ENCODE results near the gene ARHGAP42. TPM values are rescaled to one million over a fixed set of nuclear protein-coding genes. Genes with fewer than 3 reads are reported as not detected.
"Not testable (repeated sequence)": the region's sequence is repeated elsewhere in the genome, so short reads cannot be mapped to it uniquely, and the experiment has no call there.

ARHGAP42 gene
- total RNA-seq (2014; rRNA removed; shearing (Covaris generic)): 21.5 and 23.1 TPM in 2 replicates

GRCh38 chr11:100687054-100687629 lies at the start of gene ARHGAP42:
TSS of gene ARHGAP42 (plus strand) at chr11:100687288. CDS start at chr11:100687679, 391 bp downstream.
- Histone ChIP-seq H3K4me3 (ENCODE audit: insufficient read depth, low read depth, low read length) (peak within 1 kb of the TSS; percentile 83), H3K27me3 (ENCODE audit: control insufficient read depth, insufficient read depth, low read length) (no peaks in the 10 kb centered on the region), H3K36me3 (replicated peaks; ENCODE audit: control insufficient read depth, insufficient read depth, low read length) (no peaks in the 10 kb centered on the region)
- DNase-seq: peak; percentile 93

GRCh38 chr11:100637706-100638105 lies 49.4 kb upstream of the ARHGAP42 start:
- Histone ChIP-seq H3K36me3 (replicated peaks; ENCODE audit: control insufficient read depth, insufficient read depth, low read length) (no peaks in the 10 kb centered on the region), H3K27me3 (ENCODE audit: control insufficient read depth, insufficient read depth, low read length) (no peaks in the 10 kb centered on the region), H3K4me3 (ENCODE audit: insufficient read depth, low read depth, low read length) (no peak overlapping the region)
- DNase-seq: no peak

- Histone ChIP-seq H3K4me3 (ENCODE audit: insufficient read depth, low read depth, low read length) (no peak overlapping the region), H3K36me3 (replicated peaks; ENCODE audit: control insufficient read depth, insufficient read depth, low read length) (no peaks in the 10 kb centered on the region), H3K27me3 (ENCODE audit: control insufficient read depth, insufficient read depth, low read length) (no peaks in the 10 kb centered on the region)
- no peak for DNase-seq
These were observed 48.4 kb upstream of the ARHGAP42 start for GRCh38 chr11:100638648-100639047.

- no peaks in the 10 kb centered on the region for H3K36me3 ChIP-seq (replicated peaks; ENCODE audit: control insufficient read depth, insufficient read depth, low read length)
- H3K4me3 ChIP-seq (ENCODE audit: insufficient read depth, low read depth, low read length): no peak overlapping the region
- H3K27me3 ChIP-seq (ENCODE audit: control insufficient read depth, insufficient read depth, low read length): no peaks in the 10 kb centered on the region
- DNase-seq: no peak
These were observed 47.9 kb upstream of the ARHGAP42 start for GRCh38 chr11:100639140-100639539.

GRCh38 chr11:100640071-100640470 lies 47.0 kb upstream of the ARHGAP42 start:
- DNase-seq: no peak
- H3K36me3 ChIP-seq (replicated peaks; ENCODE audit: control insufficient read depth, insufficient read depth, low read length): no peaks in the 10 kb centered on the region
- H3K4me3 ChIP-seq (ENCODE audit: insufficient read depth, low read depth, low read length): no peak overlapping the region
- H3K27me3 ChIP-seq (ENCODE audit: control insufficient read depth, insufficient read depth, low read length): no peaks in the 10 kb centered on the region

GRCh38 chr11:100640646-100641045 lies 46.4 kb upstream of the ARHGAP42 start:
- no peak for DNase-seq
- no peaks in the 10 kb centered on the region for H3K27me3 ChIP-seq (ENCODE audit: control insufficient read depth, insufficient read depth, low read length)
- H3K36me3 ChIP-seq (replicated peaks; ENCODE audit: control insufficient read depth, insufficient read depth, low read length): no peaks in the 10 kb centered on the region
- H3K4me3 ChIP-seq (ENCODE audit: insufficient read depth, low read depth, low read length): no peak overlapping the region

GRCh38 chr11:100641456-100641855 lies 45.6 kb upstream of the ARHGAP42 start:
- no peak for DNase-seq
- Histone ChIP-seq H3K4me3 (ENCODE audit: insufficient read depth, low read depth, low read length) (no peak overlapping the region), H3K36me3 (replicated peaks; ENCODE audit: control insufficient read depth, insufficient read depth, low read length) (no peaks in the 10 kb centered on the region), H3K27me3 (ENCODE audit: control insufficient read depth, insufficient read depth, low read length) (no peaks in the 10 kb centered on the region)

GRCh38 chr11:100646545-100646944 lies 40.5 kb upstream of the ARHGAP42 start:
- DNase-seq: no peak
- H3K4me3 ChIP-seq (ENCODE audit: insufficient read depth, low read depth, low read length): no peak overlapping the region
- no peaks in the 10 kb centered on the region for H3K36me3 ChIP-seq (replicated peaks; ENCODE audit: control insufficient read depth, insufficient read depth, low read length)
- no peaks in the 10 kb centered on the region for H3K27me3 ChIP-seq (ENCODE audit: control insufficient read depth, insufficient read depth, low read length)

GRCh38 chr11:100647861-100648260 lies 39.2 kb upstream of the ARHGAP42 start:
- H3K36me3 ChIP-seq (replicated peaks; ENCODE audit: control insufficient read depth, insufficient read depth, low read length): no peaks in the 10 kb centered on the region
- DNase-seq: no peak
- no peak overlapping the region for H3K4me3 ChIP-seq (ENCODE audit: insufficient read depth, low read depth, low read length)
- H3K27me3 ChIP-seq (ENCODE audit: control insufficient read depth, insufficient read depth, low read length): no peaks in the 10 kb centered on the region

GRCh38 chr11:100663583-100663982 lies 23.5 kb upstream of the ARHGAP42 start:
- Histone ChIP-seq H3K36me3 (replicated peaks; ENCODE audit: control insufficient read depth, insufficient read depth, low read length) (no peaks in the 10 kb centered on the region), H3K27me3 (ENCODE audit: control insufficient read depth, insufficient read depth, low read length) (no peaks in the 10 kb centered on the region; the same call in 1 of the 2 replicates)
- no peak for DNase-seq

GRCh38 chr11:100663996-100664395 lies 23.1 kb upstream of the ARHGAP42 start:
- H3K36me3 ChIP-seq (replicated peaks; ENCODE audit: control insufficient read depth, insufficient read depth, low read length): no peaks in the 10 kb centered on the region
- no peaks in the 10 kb centered on the region; the same call in 1 of the 2 replicates for H3K27me3 ChIP-seq (ENCODE audit: control insufficient read depth, insufficient read depth, low read length)
- no peak for DNase-seq
- no peak overlapping the region for H3K4me3 ChIP-seq (ENCODE audit: insufficient read depth, low read depth, low read length)

More at GRCh38 chr11:100663583-100663982, 23.5 kb upstream of the ARHGAP42 start:
- H3K4me3 ChIP-seq (ENCODE audit: insufficient read depth, low read depth, low read length): no peak overlapping the region

GRCh38 chr11:100666816-100667215 lies 20.3 kb upstream of the ARHGAP42 start:
- not testable (repeated sequence) for H3K27me3 ChIP-seq (ENCODE audit: control insufficient read depth, insufficient read depth, low read length)

GRCh38 chr11:100667449-100667848 lies 19.6 kb upstream of the ARHGAP42 start:
- DNase-seq: no peak
- Histone ChIP-seq H3K27me3 (ENCODE audit: control insufficient read depth, insufficient read depth, low read length) (no peaks in the 10 kb centered on the region; the same call in 1 of the 2 replicates), H3K4me3 (ENCODE audit: insufficient read depth, low read depth, low read length) (no peak overlapping the region), H3K36me3 (replicated peaks; ENCODE audit: control insufficient read depth, insufficient read depth, low read length) (no peaks in the 10 kb centered on the region)

More at GRCh38 chr11:100666816-100667215, 20.3 kb upstream of the ARHGAP42 start:
- not testable (repeated sequence) for H3K4me3 ChIP-seq (ENCODE audit: insufficient read depth, low read depth, low read length); DNase-seq; H3K36me3 ChIP-seq (replicated peaks; ENCODE audit: control insufficient read depth, insufficient read depth, low read length)

GRCh38 chr11:100670140-100670539 lies 16.9 kb upstream of the ARHGAP42 start:
- Histone ChIP-seq H3K4me3 (ENCODE audit: insufficient read depth, low read depth, low read length) (no peak overlapping the region), H3K27me3 (ENCODE audit: control insufficient read depth, insufficient read depth, low read length) (no peaks in the 10 kb centered on the region; the same call in 1 of the 2 replicates), H3K36me3 (replicated peaks; ENCODE audit: control insufficient read depth, insufficient read depth, low read length) (no peaks in the 10 kb centered on the region)
- no peak for DNase-seq

- no peak for DNase-seq
- no peaks in the 10 kb centered on the region; the same call in 1 of the 2 replicates for H3K27me3 ChIP-seq (ENCODE audit: control insufficient read depth, insufficient read depth, low read length)
- H3K36me3 ChIP-seq (replicated peaks; ENCODE audit: control insufficient read depth, insufficient read depth, low read length): no peaks in the 10 kb centered on the region
- H3K4me3 ChIP-seq (ENCODE audit: insufficient read depth, low read depth, low read length): no peak overlapping the region
These were observed 15.6 kb upstream of the ARHGAP42 start for GRCh38 chr11:100671471-100671870.
